Femur (tissue), 1 donor: ENCODE measurements around the gene EXOC2.

ENCODE experiments used
- DNase-seq: peaks from one replicate; pipeline ENCODE4 v3.0.0-alpha.2; 2017

Gene EXOC2

GRCh38 chr6:492816-493414, 200.0 kb downstream of the EXOC2 start:
- DNase-seq = no peak

DNA sequence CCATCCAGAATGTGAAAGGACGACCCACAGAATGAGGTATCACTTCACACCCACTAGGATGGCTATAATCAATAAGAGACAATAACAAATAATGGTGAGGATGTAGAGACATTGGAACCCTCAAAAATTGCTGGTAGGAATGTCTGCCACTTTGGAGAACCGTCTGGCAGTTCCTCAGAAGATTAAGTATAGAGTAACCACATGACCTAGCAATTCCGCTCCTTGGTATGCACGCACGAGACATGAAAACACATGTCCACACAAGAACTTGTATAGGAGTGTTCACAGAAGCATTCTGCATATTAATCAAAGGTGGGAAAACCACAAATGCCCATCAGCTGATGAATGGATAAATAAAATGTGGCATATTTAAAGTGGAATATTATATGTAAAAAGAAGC, 200.8 kb downstream of the EXOC2 start:
- DNase-seq = no peak

- DNase-seq = no peak
Observed at GRCh38 chr6:491233-491632, 201.7 kb downstream of the EXOC2 start.

GRCh38 chr6:490251-491037, 202.5 kb downstream of the EXOC2 start:
- no peak for DNase-seq

- no peak for DNase-seq
Observed at GRCh38 chr6:489762-490161, 203.2 kb downstream of the EXOC2 start.

- no peak for DNase-seq
Observed at GRCh38 chr6:489001-489400, 203.9 kb downstream of the EXOC2 start.

DNA sequence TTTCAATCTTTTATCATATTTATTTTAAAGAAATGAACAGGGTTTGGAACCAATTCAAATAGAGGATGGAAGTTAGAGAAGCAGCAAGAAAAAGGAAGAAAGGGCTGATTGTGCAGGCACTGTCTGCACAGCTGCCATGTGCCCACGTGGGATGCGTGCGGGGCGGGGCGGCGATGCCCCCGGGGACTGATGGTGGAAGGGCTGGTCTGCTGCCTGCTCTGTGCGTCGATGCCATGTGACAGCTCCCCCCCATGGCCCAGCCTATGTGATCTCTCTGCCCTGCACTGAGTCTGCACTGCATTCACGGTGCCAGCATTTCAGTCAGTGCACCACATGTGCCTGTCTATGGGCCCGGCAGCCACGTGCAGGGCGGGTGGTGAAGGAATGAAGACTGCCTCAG, 205.0 kb downstream of the EXOC2 start:
- DNase-seq = peak; percentile 49

GRCh38 chr6:485655-486170, 207.2 kb downstream of the EXOC2 start:
- no peak for DNase-seq

GRCh38 chr6:484746-485145, 208.2 kb downstream of the EXOC2 start:
- no peak for DNase-seq

GRCh38 chr6:484086-484745, 208.7 kb downstream of the EXOC2 start:
- no peak for DNase-seq

- no peak for DNase-seq
Observed at GRCh38 chr6:475314-475713, 217.6 kb downstream of the EXOC2 start.

GRCh38 chr6:474453-475185, 218.3 kb downstream of the EXOC2 start:
- peak; percentile 35 for DNase-seq

DNA sequence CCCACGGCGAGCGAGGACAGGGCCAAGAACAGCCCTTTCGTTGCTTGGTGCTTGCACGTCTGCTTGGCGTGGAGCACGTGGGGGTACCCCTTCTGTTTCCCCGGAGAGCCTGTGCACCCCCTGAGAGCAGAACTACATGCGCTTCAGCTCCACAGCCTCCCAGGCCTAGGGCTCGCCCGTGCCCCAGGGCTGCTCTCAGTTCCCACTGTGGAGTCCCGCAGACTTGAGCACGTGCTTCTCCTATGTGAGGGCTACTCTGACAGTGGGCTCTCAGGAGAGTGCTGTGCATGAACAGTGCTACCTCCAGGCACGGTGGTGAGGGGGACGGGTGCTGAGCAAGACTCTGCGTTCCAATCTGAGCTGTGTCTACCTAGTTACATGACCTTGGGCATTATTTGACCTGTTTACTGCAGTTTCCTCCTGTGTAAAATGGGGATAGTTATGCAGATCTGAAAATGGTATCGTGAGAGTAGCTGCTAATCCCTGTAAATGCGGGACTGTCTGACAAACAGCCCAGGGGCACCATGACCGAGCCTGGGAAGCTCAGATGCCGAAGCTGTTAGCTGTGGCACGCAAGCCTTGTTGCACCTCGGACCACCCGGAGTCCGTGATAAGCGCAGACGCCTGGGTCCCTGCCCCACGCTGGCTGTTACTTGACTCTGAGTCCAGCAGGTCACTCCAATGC, 219.0 kb downstream of the EXOC2 start:
- DNase-seq = no peak

DNA sequence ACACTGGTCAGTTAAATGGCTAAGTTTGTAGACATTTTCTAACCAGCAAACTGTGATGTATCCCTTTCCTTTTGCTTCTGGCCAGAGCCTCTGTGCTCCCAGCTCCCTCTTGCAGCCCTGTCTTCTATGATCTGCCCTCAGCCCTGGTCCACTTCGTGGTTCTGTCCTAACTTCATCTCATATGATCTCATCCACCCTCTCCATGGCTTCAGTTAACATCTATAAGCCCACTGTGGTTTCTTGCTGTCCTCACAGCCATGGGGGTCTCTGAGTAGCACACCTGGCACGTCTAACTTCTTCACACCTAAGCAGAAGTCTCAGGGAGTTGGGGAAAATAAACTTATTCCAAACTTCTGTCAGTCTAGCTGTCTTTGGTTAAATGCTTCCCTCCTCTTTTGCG, 219.6 kb downstream of the EXOC2 start:
- DNase-seq = no peak

GRCh38 chr6:470901-471448, 222.0 kb downstream of the EXOC2 start:
- no peak for DNase-seq

- no peak for DNase-seq
Observed at GRCh38 chr6:470051-470900, 222.7 kb downstream of the EXOC2 start.

DNA sequence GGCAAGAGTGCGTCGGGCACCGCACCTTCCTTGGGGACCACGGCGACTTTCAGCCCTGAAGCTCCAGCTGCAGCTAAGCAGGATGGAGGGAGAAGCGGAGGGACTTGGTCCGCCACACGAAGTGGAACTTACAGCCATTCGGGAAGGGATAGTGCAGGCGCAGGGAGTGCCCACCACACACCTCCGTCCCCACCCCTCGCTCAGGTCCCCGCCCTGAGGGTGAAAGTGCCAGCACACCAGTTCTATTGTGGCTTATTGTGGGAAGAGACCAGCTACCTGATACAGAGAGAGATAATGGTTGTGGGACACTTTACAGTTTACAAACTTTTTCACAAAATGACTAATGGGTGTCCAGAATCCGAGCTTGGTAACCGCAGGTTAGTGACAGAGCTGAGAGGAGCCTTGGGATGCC, 225.3 kb downstream of the EXOC2 start:
- no peak for DNase-seq

DNA sequence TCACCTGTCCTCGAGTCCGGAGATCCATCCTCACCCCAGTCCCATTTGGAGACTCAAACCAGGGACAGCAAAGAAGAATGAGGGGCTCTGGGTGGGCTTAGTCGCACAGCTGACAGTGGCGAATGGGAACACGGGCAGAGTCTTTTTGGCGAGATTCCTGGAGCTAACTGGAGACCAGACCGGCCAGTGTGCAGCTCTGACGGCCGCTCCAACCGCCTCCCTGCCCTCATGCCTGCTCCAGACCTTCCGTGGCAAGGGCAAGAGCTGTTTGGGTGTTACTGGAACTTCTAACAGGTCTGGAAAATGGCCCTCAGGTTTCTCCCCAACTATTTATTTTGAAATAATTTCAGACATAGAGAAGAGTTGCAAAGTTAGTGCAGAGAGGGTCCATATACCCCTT, 225.8 kb downstream of the EXOC2 start:
- DNase-seq = no peak

GRCh38 chr6:466564-466963, 226.4 kb downstream of the EXOC2 start:
- DNase-seq = no peak

DNA sequence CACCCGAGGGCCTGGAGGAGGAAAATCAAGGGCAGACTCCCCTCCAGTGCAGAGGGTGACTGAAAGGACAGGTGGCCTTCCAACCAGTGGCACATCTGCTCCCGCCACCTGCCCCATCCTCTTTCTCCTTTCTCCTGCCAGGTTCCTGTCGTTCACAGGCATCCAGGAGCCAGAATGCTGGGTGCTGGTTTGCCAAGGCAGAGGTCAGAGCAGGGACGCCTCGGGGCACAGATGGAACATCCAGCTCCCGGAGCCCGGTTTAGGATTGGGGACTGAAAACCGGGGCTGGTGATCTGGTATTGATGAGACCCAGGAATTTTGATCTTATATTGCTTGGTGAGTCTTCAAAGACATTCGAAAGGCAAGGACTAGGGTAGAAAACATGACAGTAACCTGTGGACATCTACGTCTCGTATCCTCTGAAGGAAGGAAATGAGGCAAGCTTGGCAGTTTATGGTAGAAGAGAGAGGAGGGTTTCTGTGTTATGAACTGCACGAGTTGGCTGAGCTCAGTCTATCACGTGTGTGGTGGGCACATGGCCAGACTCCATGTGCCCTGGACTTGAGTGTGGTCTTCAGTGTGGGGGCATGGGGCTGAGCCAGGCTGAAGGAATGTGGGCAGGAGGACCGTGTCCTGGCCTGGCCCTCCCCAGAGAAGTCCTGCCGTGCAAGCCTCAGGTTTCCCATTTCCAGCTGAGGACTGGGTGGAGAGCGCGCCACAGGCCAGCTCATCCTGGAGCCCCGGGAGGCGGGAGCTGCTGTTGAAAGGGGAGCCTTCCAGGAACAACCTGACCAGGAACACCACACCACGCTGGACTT, 227.2 kb downstream of the EXOC2 start:
- DNase-seq = no peak
